Suprapubic skin (tissue), 4 donors: ENCODE measurements around the gene MAP1B. TPM values are rescaled to one million over a fixed set of nuclear protein-coding genes. Genes with fewer than 3 reads are reported as not detected.

ENCODE experiments used
- DNase-seq, 2 donors: peaks; one replicate each; pipeline ENCODE4 v3.0.0-alpha.2; 2019; ENCODE audit warnings: low spot score in 2 of 2
- H3K27ac ChIP-seq: fragments of 200-600 bp; sonication (generic); one replicate; pipeline ENCODE4 v1.5.1; 2019
- H3K27me3 ChIP-seq: fragments of 200-600 bp; sonication (generic); one replicate; pipeline ENCODE4 v1.5.1; 2019
- H3K36me3 ChIP-seq: fragments of 200-600 bp; sonication (generic); one replicate; pipeline ENCODE4 v1.5.1; 2019
- H3K4me1 ChIP-seq: fragments of 200-600 bp; sonication (generic); one replicate; pipeline ENCODE4 v1.5.1; 2019
- H3K4me3 ChIP-seq: fragments of 200-600 bp; sonication (generic); one replicate; pipeline ENCODE4 v1.5.1; 2019; ENCODE audit warnings: mild to moderate bottlenecking
- H3K9me3 ChIP-seq: fragments of 200-600 bp; sonication (generic); one replicate; pipeline ENCODE4 v1.5.1; 2019
- CTCF ChIP-seq, 2 donors: fragments of 200-600 bp in 1 of 2; fragments of 450-650 bp in 1 of 2; sonication (generic) in 1 of 2; IDR thresholded peaks; one replicate each; pipeline ENCODE4 v1.5.1; 2016 to 2019; ENCODE audit warnings: antibody characterized with exemption in 2 of 2, mild to moderate bottlenecking in 1 of 2, moderate library complexity in 1 of 2
- EP300 ChIP-seq: sonication (generic); formaldehyde crosslinking; IDR thresholded peaks from one replicate; pipeline ENCODE4 v1.6.1; 2017; ENCODE audit warnings: antibody characterized with exemption
- POLR2A ChIP-seq, 2 donors: fragments of 450-650 bp; IDR thresholded peaks; one replicate each; pipeline ENCODE4 v1.6.1; 2017; ENCODE audit warnings: antibody characterized with exemption in 2 of 2, mild to moderate bottlenecking in 2 of 2, moderate library complexity in 2 of 2
- POLR2AphosphoS5 ChIP-seq, 3 donors: sonication (generic); formaldehyde crosslinking; IDR thresholded peaks; one replicate each; pipeline ENCODE4 v1.6.1; 2017; ENCODE audit warnings: antibody characterized with exemption in 3 of 3
- WGBS: methylation state at CpG from one replicate; pipeline ENCODE4 v1.1.5; 2018; 5-methylcytosine and 5-hydroxymethylcytosine counted together
- total RNA-seq, 4 donors: library from RNA; depleted of rRNA; stranded (reverse); fragments of >200 nt; gene quantifications; one replicate each; pipeline ENCODE4 v1.1.0, GENCODE V29; 2016

The MAP1B gene
- total RNA-seq, 4 donors from 2014 or later, result 38.1 to 172 (median 67.5) TPM

- 93% methylated on average over 15 of the region's 15 CpGs for WGBS
- Histone ChIP-seq H3K4me3 (no peak overlapping the region), H3K4me1 (no peaks in the 10 kb centered on the region), H3K27me3 (no peaks in the 10 kb centered on the region), H3K36me3 (peaks cover 53% of the 10 kb centered on the region), H3K27ac (no peak overlapping the region), H3K9me3 (no peaks in the 10 kb centered on the region)
- no peak for DNase-seq
- TF ChIP-seq POLR2AphosphoS5 (IDR thresholded peaks at IDR 0.05), result no peak
- no peak for TF ChIP-seq CTCF (IDR thresholded peaks at IDR 0.05)
- no peak for TF ChIP-seq EP300
- no peak for TF ChIP-seq POLR2A (IDR thresholded peaks at IDR 0.05)
Observed at GRCh38 chr5:72199681-72200080, 92.4 kb downstream of the MAP1B start.

GRCh38 chr5:72202331-72202825 is 95.1 kb downstream of the MAP1B start:
- no peak for DNase-seq
- H3K27me3 ChIP-seq, result no peaks in the 10 kb centered on the region
- no peak overlapping the region for H3K27ac ChIP-seq
- H3K36me3 ChIP-seq, result peaks cover 56% of the 10 kb centered on the region
- no peaks in the 10 kb centered on the region for H3K4me1 ChIP-seq
- H3K4me3 ChIP-seq, result no peak overlapping the region
- WGBS, result 86% methylated on average over 3 of the region's 3 CpGs
- H3K9me3 ChIP-seq, result no peaks in the 10 kb centered on the region
- no peak for TF ChIP-seq CTCF (IDR thresholded peaks at IDR 0.05)
- TF ChIP-seq EP300, result no peak
- TF ChIP-seq POLR2A (IDR thresholded peaks at IDR 0.05), result no peak

GRCh38 chr5:72203251-72203845 is 96.1 kb downstream of the MAP1B start:
- no peak for DNase-seq

GRCh38 chr5:72204946-72205345 is 97.7 kb downstream of the MAP1B start:
- peaks cover 32% of the 10 kb centered on the region for H3K36me3 ChIP-seq
- no peak overlapping the region for H3K27ac ChIP-seq
- H3K9me3 ChIP-seq, result no peaks in the 10 kb centered on the region
- WGBS, result 100% methylated on average over 1 of the region's 1 CpG
- H3K27me3 ChIP-seq, result no peaks in the 10 kb centered on the region
- H3K4me3 ChIP-seq, result no peak overlapping the region
- no peak for DNase-seq
- peaks cover 6% of the 10 kb centered on the region for H3K4me1 ChIP-seq
- no peak for TF ChIP-seq EP300
- no peak for TF ChIP-seq POLR2AphosphoS5 (IDR thresholded peaks at IDR 0.05)
- no peak for TF ChIP-seq POLR2A (IDR thresholded peaks at IDR 0.05)
- no peak for TF ChIP-seq CTCF (IDR thresholded peaks at IDR 0.05)

More at GRCh38 chr5:72203251-72203845, 96.1 kb downstream of the MAP1B start:
- Histone ChIP-seq H3K9me3 (no peaks in the 10 kb centered on the region), H3K4me3 (no peak overlapping the region), H3K27ac (no peak overlapping the region), H3K27me3 (no peaks in the 10 kb centered on the region), H3K36me3 (peaks cover 48% of the 10 kb centered on the region), H3K4me1 (no peaks in the 10 kb centered on the region)
- TF ChIP-seq POLR2A (IDR thresholded peaks at IDR 0.05) (no peak), POLR2AphosphoS5 (IDR thresholded peaks at IDR 0.05) (no peak), CTCF (IDR thresholded peaks at IDR 0.05) (no peak), EP300 (no peak)
- WGBS, result 90% methylated on average over 8 of the region's 8 CpGs

- no peak overlapping the region for H3K27ac ChIP-seq
- no peaks in the 10 kb centered on the region for H3K9me3 ChIP-seq
- no peaks in the 10 kb centered on the region for H3K27me3 ChIP-seq
- H3K36me3 ChIP-seq, result peaks cover 26% of the 10 kb centered on the region
- no peak overlapping the region for H3K4me3 ChIP-seq
- H3K4me1 ChIP-seq, result peaks cover 12% of the 10 kb centered on the region
- TF ChIP-seq POLR2A (IDR thresholded peaks at IDR 0.05) (no peak), CTCF (IDR thresholded peaks at IDR 0.05) (no peak), EP300 (no peak)
- DNase-seq, result no peak
- 97% methylated on average over 3 of the region's 3 CpGs for WGBS
Observed at GRCh38 chr5:72205431-72206009, 98.2 kb downstream of the MAP1B start.
